Keratinocyte (primary cell): ENCODE results near the gene PERCC1. TPM values are rescaled to one million over a fixed set of nuclear protein-coding genes. Genes with fewer than 3 reads are reported as not detected.

Source experiments
- DNase-seq: peaks from one replicate; pipeline ENCODE4 v3.0.0-alpha.2; 2011; ENCODE audit warnings: low read depth, missing footprints, low spot score
- FAIRE-seq: peaks from 2 replicates; lab custom pipeline; 2011; peaks lifted over from hg19 to GRCh38; lab: Jason Lieb, UNC
- H2AFZ ChIP-seq: 2 replicates; pipeline ENCODE4 v1.6.0; 2012; ENCODE audit warnings: low read length, control low read depth, inconsistent platforms; ENCODE audit not compliant: control insufficient read depth
- H3K27ac ChIP-seq: 2 replicates; pipeline ENCODE4 v1.5.1; 2011; ENCODE audit warnings: low read length; ENCODE audit not compliant: control insufficient read depth, insufficient read depth
- H3K27me3 ChIP-seq: 3 replicates; pipeline ENCODE4 v1.6.0; 2011; ENCODE audit warnings: low read length; ENCODE audit not compliant: control insufficient read depth, insufficient read depth; ENCODE audit errors: extremely low read depth
- H3K36me3 ChIP-seq, 2 experiments: 2 replicates in 1 of 2; 3 replicates in 1 of 2; pipeline ENCODE4 v1.5.1; 2011; ENCODE audit warnings: low read length in 2 of 2, mild to moderate bottlenecking in 1 of 2; ENCODE audit not compliant: control insufficient read depth in 2 of 2, insufficient read depth in 2 of 2; ENCODE audit errors: extremely low read depth in 1 of 2
- H3K4me1 ChIP-seq: 3 replicates; pipeline ENCODE4 v1.5.1; 2011; ENCODE audit warnings: low read length; ENCODE audit not compliant: control insufficient read depth, insufficient read depth; ENCODE audit errors: extremely low read depth
- H3K4me2 ChIP-seq: 3 replicates; pipeline ENCODE4 v1.6.0; 2011; ENCODE audit warnings: low read depth, low read length; ENCODE audit not compliant: control insufficient read depth, insufficient read depth; ENCODE audit errors: extremely low read depth
- H3K4me3 ChIP-seq, 3 experiments: fragments of 200-600 bp in 1 of 3; sonication (generic) in 1 of 3; 2 replicates in 2 of 3; 3 replicates in 1 of 3; pipeline ENCODE4 v1.5.1; 2011 to 2016; ENCODE audit warnings: low read length in 3 of 3, mild to moderate bottlenecking in 3 of 3, control low read depth in 2 of 3, inconsistent platforms in 1 of 3, low read depth in 1 of 3, mixed read lengths in 1 of 3, mixed run types in 1 of 3, moderate library complexity in 1 of 3; ENCODE audit not compliant: control insufficient read depth in 2 of 3, insufficient read depth in 2 of 3; ENCODE audit errors: extremely low read depth in 1 of 3
- H3K79me2 ChIP-seq: 2 replicates; pipeline ENCODE4 v1.6.0; 2012; ENCODE audit warnings: low read length; ENCODE audit not compliant: control insufficient read depth, insufficient read depth
- H3K9ac ChIP-seq: 3 replicates; pipeline ENCODE4 v1.6.0; 2011; ENCODE audit warnings: low read length; ENCODE audit not compliant: control insufficient read depth, insufficient read depth; ENCODE audit errors: extremely low read depth
- H3K9me1 ChIP-seq: 3 replicates; pipeline ENCODE4 v1.6.0; 2011; ENCODE audit warnings: low read length; ENCODE audit not compliant: control insufficient read depth, insufficient read depth; ENCODE audit errors: extremely low read depth
- H3K9me3 ChIP-seq: 2 replicates; pipeline ENCODE4 v1.5.1; 2012; ENCODE audit warnings: low read depth, low read length; ENCODE audit not compliant: control insufficient read depth
- H4K20me1 ChIP-seq: 3 replicates; pipeline ENCODE4 v1.6.0; 2011; ENCODE audit warnings: low read length; ENCODE audit not compliant: control insufficient read depth, insufficient read depth; ENCODE audit errors: extremely low read depth
- EZH2 ChIP-seq: IDR thresholded peaks from one replicate; pipeline ENCODE4 v1.6.1; 2012; ENCODE audit warnings: inconsistent platforms, mild to moderate bottlenecking, low read length, moderate library complexity
- dilution Hi-C: fragments of 300-500 bp; cut with MboI; formaldehyde crosslinking; loops from one replicate; pipeline ENCODE4 v1.7.0; 2020; ENCODE audit warnings: low sequenced_read_pairs; ENCODE audit not compliant: extremely low pct_ligation_motif_present
- polyA plus RNA-seq, 5 experiments: library from polyadenylated mRNA; depleted of rRNA in 3 of 5; stranded (reverse) in 3 of 5; stranded (forward) in 1 of 5; unstranded in 1 of 5; fragments of >200 nt; gene quantifications; 1 replicate in 1 of 5; 2 replicates in 3 of 5; 3 replicates in 1 of 5; pipeline versions ENCODE4 v1.2.1 to v1.2.3, GENCODE V29; 2011 to 2012; ENCODE audit warnings: missing spikeins in 2 of 5, low read depth in 1 of 5, low replicate concordance in 1 of 5
- TF ChIP-seq, protein P1 (sequence below), 3 experiments: IDR thresholded peaks in 1 of 3; conservative IDR thresholded peaks in 1 of 3; optimal IDR thresholded peaks in 1 of 3; 2 replicates in 2 of 3; 3 replicates in 1 of 3; pipeline versions ENCODE3 to v1.5.1; 2011; ENCODE audit warnings: low read length in 3 of 3, mild to moderate bottlenecking in 3 of 3, moderate library complexity in 2 of 3, control low read depth in 1 of 3, inconsistent platforms in 1 of 3; ENCODE audit not compliant: insufficient read depth in 2 of 3; ENCODE audit errors: extremely low read depth in 1 of 3

Gene PERCC1
- polyA plus RNA-seq, 1 donor (not counting 4 experiments of a cell fraction or from before 2014, with no cell fraction given): not detected

DNA sequence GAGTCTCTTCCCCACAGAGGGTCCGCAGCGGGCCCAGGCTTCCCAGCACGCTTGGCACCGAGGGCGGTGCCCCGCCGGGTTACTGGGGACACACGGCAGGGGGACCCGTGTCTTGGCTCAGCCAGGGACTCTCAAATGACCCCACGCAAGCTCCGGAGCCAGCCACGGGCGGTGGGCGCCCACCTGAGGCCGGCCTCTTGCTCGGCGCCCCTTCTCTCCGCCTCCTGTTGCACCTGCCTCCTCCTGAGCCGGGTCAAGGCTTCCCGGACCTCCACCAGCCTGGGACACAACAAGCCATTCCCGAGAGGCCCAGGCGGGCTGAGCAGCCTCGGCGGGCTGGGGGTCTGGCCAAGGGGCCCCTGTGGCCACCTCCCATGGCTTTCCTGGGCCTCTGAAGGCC is 11.8 kb downstream of the PERCC1 start:
- Histone ChIP-seq H3K9me3 (no peaks in the 10 kb centered on the region), H3K4me3 (no peak overlapping the region), H3K27me3 (no peaks in the 10 kb centered on the region), H3K79me2 (no peaks in the 10 kb centered on the region), H3K9me1 (no peaks in the 10 kb centered on the region), H3K36me3 (peaks cover 0 to 9% of the 10 kb centered on the region in 2 experiments), H3K4me1 (no peaks in the 10 kb centered on the region), H3K9ac (no peak overlapping the region), H4K20me1 (no peaks in the 10 kb centered on the region), H3K27ac (no peak overlapping the region), H3K4me2 (no peak overlapping the region), H2AFZ (no peak overlapping the region)
- DNase-seq (no peak), FAIRE-seq (no peak)
- dilution Hi-C loops: no loop called here
- TF ChIP-seq EZH2: no peak
- TF ChIP-seq, protein P1, sequence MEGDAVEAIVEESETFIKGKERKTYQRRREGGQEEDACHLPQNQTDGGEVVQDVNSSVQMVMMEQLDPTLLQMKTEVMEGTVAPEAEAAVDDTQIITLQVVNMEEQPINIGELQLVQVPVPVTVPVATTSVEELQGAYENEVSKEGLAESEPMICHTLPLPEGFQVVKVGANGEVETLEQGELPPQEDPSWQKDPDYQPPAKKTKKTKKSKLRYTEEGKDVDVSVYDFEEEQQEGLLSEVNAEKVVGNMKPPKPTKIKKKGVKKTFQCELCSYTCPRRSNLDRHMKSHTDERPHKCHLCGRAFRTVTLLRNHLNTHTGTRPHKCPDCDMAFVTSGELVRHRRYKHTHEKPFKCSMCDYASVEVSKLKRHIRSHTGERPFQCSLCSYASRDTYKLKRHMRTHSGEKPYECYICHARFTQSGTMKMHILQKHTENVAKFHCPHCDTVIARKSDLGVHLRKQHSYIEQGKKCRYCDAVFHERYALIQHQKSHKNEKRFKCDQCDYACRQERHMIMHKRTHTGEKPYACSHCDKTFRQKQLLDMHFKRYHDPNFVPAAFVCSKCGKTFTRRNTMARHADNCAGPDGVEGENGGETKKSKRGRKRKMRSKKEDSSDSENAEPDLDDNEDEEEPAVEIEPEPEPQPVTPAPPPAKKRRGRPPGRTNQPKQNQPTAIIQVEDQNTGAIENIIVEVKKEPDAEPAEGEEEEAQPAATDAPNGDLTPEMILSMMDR (optimal IDR thresholded peaks at IDR 0.05 in 1 of 3, IDR thresholded peaks at IDR 0.05 in 1 of 3, conservative IDR thresholded peaks at IDR 0.05 in 1 of 3; ENCODE audit: extremely low read depth in 1 of 3, insufficient read depth in 2 of 3, low read length in 3 of 3): no peak

DNA sequence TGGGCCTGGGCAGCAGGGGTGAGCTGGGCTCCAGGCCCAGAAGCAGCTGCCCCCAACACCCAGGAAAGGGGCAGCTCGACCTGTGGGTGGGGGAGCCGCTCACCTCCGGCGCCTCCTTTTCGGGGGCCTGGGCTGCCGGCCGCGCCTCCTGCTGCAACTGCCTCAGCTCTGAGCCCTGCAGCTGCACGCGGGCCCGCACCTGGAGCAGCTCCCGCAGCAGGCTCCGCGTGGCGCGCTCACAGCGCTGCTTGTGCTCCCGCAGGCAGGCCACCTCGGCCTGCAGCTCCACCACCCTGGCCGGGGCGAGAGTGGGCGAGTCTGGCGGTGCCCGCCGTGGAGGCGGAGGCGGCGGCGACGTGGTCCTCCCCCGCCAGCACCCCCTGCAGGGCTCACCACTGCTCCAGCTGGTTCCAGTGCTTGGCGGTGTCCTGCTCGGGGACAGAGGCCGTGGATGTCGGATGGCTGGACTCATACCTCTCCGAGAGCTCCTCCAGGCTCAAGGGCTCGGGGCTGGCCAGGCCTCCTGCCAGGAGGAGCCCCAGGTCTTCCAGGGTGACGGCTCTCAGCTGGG is 12.6 kb downstream of the PERCC1 start:
- DNase-seq (no peak), FAIRE-seq (no peak)
- Histone ChIP-seq H3K9me1 (no peaks in the 10 kb centered on the region), H2AFZ (no peak overlapping the region), H3K27ac (no peak overlapping the region), H3K4me3 (no peak overlapping the region), H3K79me2 (no peaks in the 10 kb centered on the region), H3K4me2 (no peak overlapping the region), H3K36me3 (peaks cover 0 to 11% of the 10 kb centered on the region in 2 experiments), H3K27me3 (no peaks in the 10 kb centered on the region), H3K4me1 (no peaks in the 10 kb centered on the region), H3K9me3 (no peaks in the 10 kb centered on the region), H3K9ac (no peak overlapping the region), H4K20me1 (no peaks in the 10 kb centered on the region)
- dilution Hi-C loops: no loop called here
- no peak for TF ChIP-seq EZH2
- TF ChIP-seq, protein P1 (optimal IDR thresholded peaks at IDR 0.05 in 1 of 3, IDR thresholded peaks at IDR 0.05 in 1 of 3, conservative IDR thresholded peaks at IDR 0.05 in 1 of 3; ENCODE audit: extremely low read depth in 1 of 3, insufficient read depth in 2 of 3, low read length in 3 of 3): no peak
